ENCODE results near the gene AFAP1L1.

DNA sequence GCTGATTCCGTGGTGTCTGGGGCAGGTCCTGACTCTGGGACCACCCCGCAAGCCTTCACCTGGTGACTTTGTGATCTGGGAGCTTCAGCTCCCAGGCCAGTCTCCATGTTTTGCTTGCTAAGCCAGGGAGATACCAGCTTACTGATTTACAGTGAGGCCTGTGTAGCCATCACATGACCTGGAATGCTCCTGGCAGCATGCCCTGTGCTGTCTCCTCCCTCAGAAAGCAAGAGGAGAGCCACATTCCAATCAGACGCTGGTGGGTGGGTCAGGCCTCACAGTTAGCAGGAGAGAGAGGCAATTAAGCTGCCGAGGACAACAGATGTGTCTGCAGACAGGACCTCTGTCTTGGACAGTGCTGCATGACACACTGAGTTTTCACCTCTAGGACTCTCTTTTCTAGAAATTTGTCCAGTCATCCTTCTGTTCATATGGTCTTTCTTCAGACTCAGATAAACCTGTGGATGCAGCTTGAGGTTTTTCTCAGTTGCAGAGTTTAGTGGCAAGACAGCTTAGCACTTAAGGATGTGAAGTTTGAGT, 49.2 kb downstream of the AFAP1L1 start:
- TF ChIP-seq ZNF436 (CRISPR knock-in tag; IDR thresholded peaks at IDR 0.05) (no peak), POLR2AphosphoS5 (IDR thresholded peaks at IDR 0.05; ENCODE audit: control insufficient read depth, insufficient read depth, low read depth, low read length) (peak; percentile 71; the same call in 1 of the 2 replicates), CHD2 (IDR thresholded peaks at IDR 0.05; ENCODE audit: low read depth, low read length) (no peak), ZNF263 (CRISPR knock-in tag; IDR thresholded peaks at IDR 0.05; ENCODE audit: borderline replicate concordance) (no peak), SMARCE1 (IDR thresholded peaks at IDR 0.05) (peak; percentile 86), YBX1 (IDR thresholded peaks at IDR 0.05) (no peak)
- TF ChIP-seq, protein P1, sequence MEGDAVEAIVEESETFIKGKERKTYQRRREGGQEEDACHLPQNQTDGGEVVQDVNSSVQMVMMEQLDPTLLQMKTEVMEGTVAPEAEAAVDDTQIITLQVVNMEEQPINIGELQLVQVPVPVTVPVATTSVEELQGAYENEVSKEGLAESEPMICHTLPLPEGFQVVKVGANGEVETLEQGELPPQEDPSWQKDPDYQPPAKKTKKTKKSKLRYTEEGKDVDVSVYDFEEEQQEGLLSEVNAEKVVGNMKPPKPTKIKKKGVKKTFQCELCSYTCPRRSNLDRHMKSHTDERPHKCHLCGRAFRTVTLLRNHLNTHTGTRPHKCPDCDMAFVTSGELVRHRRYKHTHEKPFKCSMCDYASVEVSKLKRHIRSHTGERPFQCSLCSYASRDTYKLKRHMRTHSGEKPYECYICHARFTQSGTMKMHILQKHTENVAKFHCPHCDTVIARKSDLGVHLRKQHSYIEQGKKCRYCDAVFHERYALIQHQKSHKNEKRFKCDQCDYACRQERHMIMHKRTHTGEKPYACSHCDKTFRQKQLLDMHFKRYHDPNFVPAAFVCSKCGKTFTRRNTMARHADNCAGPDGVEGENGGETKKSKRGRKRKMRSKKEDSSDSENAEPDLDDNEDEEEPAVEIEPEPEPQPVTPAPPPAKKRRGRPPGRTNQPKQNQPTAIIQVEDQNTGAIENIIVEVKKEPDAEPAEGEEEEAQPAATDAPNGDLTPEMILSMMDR (IDR thresholded peaks at IDR 0.05 in 2 of 3, conservative IDR thresholded peaks at IDR 0.05 in 1 of 3; ENCODE audit: insufficient read depth in 2 of 3, low read depth in 1 of 3, low read length in 3 of 3), result no peak
- TF ChIP-seq, protein P2, sequence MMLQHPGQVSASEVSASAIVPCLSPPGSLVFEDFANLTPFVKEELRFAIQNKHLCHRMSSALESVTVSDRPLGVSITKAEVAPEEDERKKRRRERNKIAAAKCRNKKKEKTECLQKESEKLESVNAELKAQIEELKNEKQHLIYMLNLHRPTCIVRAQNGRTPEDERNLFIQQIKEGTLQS (IDR thresholded peaks at IDR 0.05), result peak; percentile 65
- TF ChIP-seq, protein P2 (CRISPR knock-in tag; conservative IDR thresholded peaks at IDR 0.05), result peak; percentile 29; the same call in 1 of the 2 replicates
- TF ChIP-seq, protein P3, sequence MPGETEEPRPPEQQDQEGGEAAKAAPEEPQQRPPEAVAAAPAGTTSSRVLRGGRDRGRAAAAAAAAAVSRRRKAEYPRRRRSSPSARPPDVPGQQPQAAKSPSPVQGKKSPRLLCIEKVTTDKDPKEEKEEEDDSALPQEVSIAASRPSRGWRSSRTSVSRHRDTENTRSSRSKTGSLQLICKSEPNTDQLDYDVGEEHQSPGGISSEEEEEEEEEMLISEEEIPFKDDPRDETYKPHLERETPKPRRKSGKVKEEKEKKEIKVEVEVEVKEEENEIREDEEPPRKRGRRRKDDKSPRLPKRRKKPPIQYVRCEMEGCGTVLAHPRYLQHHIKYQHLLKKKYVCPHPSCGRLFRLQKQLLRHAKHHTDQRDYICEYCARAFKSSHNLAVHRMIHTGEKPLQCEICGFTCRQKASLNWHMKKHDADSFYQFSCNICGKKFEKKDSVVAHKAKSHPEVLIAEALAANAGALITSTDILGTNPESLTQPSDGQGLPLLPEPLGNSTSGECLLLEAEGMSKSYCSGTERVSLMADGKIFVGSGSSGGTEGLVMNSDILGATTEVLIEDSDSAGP (CRISPR knock-in tag; IDR thresholded peaks at IDR 0.05), result no peak

All from K562 (cell line).